ENCODE data around the gene BACE2. TPM values are rescaled to one million over a fixed set of nuclear protein-coding genes. Genes with fewer than 3 reads are reported as not detected.

BACE2 gene
- total and polyA plus RNA-seq, 7 donors = 5.3 to 16.0 (median 7.2) TPM

DNA sequence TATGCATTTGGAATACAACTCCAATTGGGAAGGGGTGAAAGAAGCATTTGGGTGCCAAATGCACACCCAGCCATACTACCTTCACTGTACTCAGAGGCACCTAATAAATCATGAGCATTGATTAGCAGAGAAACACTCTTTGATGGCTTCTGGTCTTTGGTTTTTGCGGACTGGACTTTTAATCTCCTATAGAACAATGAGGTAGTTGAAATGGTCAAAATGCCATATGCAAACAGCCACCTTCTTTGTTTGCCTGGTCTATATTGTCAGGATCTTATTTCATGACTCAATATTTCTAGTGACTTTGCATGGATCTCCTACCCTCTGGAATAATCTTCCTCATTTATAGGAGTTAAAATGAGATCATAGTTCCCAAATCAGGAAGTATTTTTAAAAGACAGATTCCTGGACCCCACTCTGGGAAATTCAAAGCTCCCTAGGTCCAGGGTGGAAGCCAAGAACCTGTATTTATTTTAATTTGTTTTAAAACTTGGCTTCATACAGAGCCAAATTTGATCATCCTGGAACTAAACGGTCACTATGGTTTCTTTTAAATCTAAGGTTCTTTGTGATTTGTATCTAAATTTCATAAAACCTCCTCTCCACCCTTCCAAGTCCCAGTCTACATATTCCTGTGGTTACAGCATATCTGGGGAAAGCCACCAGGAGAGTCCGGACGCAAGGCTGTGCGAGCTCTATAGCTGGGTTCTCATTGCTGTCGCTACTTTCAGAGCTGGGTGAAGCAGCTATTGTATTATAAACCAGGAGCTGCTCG is 157.4 kb downstream of the BACE2 start:
- peaks cover 0 to 6% (median 0%) of the 10 kb centered on the region in 3 donors for H3K27me3 ChIP-seq (ENCODE audit: insufficient read depth in 3 of 3, low read length in 2 of 3)
- no peak overlapping the region for H3K27ac ChIP-seq
- 74 to 82% (median 74%) methylated on average over 7 of the region's 7 CpGs for whole genome bisulfite sequencing, 3 donors
- ATAC-seq (no peak), DNase-seq (no peak)
- TF ChIP-seq, protein P1, sequence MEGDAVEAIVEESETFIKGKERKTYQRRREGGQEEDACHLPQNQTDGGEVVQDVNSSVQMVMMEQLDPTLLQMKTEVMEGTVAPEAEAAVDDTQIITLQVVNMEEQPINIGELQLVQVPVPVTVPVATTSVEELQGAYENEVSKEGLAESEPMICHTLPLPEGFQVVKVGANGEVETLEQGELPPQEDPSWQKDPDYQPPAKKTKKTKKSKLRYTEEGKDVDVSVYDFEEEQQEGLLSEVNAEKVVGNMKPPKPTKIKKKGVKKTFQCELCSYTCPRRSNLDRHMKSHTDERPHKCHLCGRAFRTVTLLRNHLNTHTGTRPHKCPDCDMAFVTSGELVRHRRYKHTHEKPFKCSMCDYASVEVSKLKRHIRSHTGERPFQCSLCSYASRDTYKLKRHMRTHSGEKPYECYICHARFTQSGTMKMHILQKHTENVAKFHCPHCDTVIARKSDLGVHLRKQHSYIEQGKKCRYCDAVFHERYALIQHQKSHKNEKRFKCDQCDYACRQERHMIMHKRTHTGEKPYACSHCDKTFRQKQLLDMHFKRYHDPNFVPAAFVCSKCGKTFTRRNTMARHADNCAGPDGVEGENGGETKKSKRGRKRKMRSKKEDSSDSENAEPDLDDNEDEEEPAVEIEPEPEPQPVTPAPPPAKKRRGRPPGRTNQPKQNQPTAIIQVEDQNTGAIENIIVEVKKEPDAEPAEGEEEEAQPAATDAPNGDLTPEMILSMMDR (IDR thresholded peaks at IDR 0.05) = no peak
- intact Hi-C loops (cut with DNase I) = no loop called here
- H3K9me3 ChIP-seq = no peaks in the 10 kb centered on the region
- no peak overlapping the region for H3K4me3 ChIP-seq
- no peaks in the 10 kb centered on the region for H3K36me3 ChIP-seq (ENCODE audit: insufficient read depth in 1 of 2, low read depth in 1 of 2)
- H3K4me1 ChIP-seq = no peaks in the 10 kb centered on the region

DNA sequence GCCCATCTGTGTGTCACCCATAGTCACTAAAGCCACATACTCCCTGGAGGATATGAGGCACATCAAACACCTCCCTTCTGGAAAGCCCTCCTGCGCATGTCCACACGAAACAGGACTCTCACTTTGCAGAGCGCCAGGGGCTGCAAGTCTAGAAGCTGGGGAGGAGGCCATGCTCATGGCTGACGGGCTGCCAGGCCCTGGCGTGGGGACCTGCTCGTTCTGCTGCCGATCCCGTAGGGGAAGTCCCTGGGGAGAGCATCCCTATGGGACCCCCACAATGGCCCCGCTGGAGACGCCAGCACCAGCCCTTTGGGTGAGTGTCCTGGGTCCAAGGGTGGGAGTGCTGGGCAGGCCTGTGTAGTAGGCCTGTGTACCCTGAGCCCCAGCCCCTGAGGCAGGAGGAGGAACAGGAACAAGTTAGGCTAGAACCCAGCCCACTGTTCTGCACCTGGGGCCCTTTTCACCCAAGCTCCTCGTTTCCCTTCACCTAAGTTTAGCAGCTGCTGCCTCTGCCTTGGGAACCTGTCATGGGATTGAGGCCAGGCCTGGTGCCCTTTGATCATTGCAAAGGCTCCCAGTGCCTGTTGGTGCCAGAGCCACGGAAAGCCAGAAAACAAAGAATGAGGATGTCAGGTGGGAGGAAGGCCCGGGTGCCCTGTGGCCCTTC is 158.6 kb downstream of the BACE2 start:
- H3K9me3 ChIP-seq = no peaks in the 10 kb centered on the region
- no peaks in the 10 kb centered on the region for H3K4me1 ChIP-seq
- ATAC-seq = no peak
- WGBS, 3 donors = 80 to 85% (median 80%) methylated on average over 13 of the region's 13 CpGs
- no peak overlapping the region for H3K4me3 ChIP-seq
- H3K36me3 ChIP-seq (ENCODE audit: insufficient read depth in 1 of 2, low read depth in 1 of 2) = no peaks in the 10 kb centered on the region
- DNase-seq = no peak
- H3K27ac ChIP-seq = no peak overlapping the region
- intact Hi-C loops (cut with DNase I) = no loop called here
- H3K27me3 ChIP-seq (ENCODE audit: insufficient read depth in 3 of 3, low read length in 2 of 3) = peaks cover 0 to 4% (median 0%) of the 10 kb centered on the region in 3 donors
- TF ChIP-seq, protein P1 (IDR thresholded peaks at IDR 0.05) = no peak

DNA sequence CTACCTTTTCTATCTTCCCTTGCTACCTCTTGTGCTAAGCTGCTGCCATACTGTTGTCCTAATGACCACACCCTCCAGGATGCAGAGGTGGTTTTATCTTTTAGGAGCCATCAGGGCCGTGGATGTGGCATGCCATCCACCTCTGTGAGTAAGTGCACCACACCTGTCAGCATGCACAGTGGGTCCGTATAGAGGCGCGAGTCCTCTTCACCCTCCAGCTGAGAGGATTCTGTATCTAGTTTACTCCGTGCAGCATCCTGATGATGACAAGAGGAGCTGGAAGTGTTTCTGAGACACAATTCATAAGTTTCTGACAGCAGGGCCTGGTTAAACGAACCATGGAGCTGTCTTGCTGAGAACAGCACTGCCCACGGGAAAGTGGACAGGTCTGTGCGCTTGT is 159.8 kb downstream of the BACE2 start:
- WGBS, 3 donors = 79 to 84% (median 80%) methylated on average over 8 of the region's 8 CpGs
- ATAC-seq = no peak
- Histone ChIP-seq H3K27me3 (ENCODE audit: insufficient read depth in 3 of 3, low read length in 2 of 3) (no peaks in the 10 kb centered on the region), H3K9me3 (peaks cover 5% of the 10 kb centered on the region), H3K4me3 (no peak overlapping the region), H3K36me3 (ENCODE audit: insufficient read depth in 1 of 2, low read depth in 1 of 2) (no peaks in the 10 kb centered on the region), H3K27ac (no peak overlapping the region), H3K4me1 (no peaks in the 10 kb centered on the region)
- DNase-seq = no peak
- TF ChIP-seq, protein P1 (IDR thresholded peaks at IDR 0.05) = no peak
- intact Hi-C loops (cut with DNase I) = no loop called here

DNA sequence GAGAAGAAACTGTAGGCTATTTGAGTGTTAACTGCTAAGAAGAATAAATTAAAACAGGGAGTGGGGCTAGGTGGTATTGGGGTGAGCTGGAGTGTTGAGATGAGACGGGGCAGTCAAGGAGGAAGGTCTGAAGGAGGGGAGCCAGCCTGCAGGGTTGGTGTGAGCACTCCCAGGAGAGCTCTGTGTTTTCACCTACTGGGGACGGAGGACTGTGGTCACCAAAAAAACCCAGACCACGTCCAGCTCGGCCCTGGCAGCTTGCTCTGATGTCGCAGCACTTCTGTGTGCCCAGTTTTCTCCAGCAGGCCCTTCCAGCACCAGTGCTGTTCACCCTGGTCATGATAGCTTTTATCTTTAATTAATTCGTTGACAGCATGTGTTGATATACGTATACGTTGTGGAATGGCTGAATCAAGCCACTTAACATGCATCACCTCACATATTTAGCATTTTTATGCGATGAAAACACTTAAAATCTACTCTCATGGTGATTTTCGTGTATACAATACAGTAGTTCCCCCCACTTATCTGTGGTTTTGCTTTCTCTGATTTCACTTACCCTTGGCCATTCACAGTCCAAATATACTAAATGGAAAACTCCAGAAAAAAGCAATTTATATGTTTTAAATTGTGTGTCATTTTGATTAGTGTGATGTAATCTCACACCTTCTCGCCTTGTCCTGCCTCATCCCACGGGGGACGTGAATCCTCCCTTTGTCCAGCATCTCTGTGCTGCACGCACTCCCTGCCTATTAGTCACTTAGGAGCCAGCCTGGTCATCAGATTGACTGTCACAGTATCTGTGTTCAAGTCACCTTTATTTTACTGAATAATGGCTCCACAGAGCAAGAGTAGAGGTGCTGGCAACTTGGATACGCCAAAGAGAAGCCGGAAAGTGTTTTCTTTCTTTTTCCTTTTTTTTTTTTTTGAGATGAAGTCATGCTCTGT is 161.0 kb downstream of the BACE2 start:
- no peak for ATAC-seq
- 66 to 71% (median 68%) methylated on average over 16 of the region's 16 CpGs for WGBS, 3 donors
- H3K27ac ChIP-seq = no peak overlapping the region
- H3K4me3 ChIP-seq = no peak overlapping the region
- TF ChIP-seq, protein P1 (IDR thresholded peaks at IDR 0.05) = no peak
- no peak for DNase-seq
- intact Hi-C loops (cut with DNase I) = no loop called here
- no peaks in the 10 kb centered on the region for H3K27me3 ChIP-seq (ENCODE audit: insufficient read depth in 3 of 3, low read length in 2 of 3)
- peaks cover 7% of the 10 kb centered on the region for H3K9me3 ChIP-seq
- H3K4me1 ChIP-seq = no peaks in the 10 kb centered on the region
- H3K36me3 ChIP-seq (ENCODE audit: insufficient read depth in 1 of 2, low read depth in 1 of 2) = no peaks in the 10 kb centered on the region

Other genes with a start within 250 kb of the BACE2 start
- under 1 TPM in 1 of 4 donors, not detected in 3; 0.26 TPM for gene FAM3B, start 148.6 kb downstream of the BACE2 start, total RNA-seq
- gene FAM3B, start 148.6 kb downstream of the BACE2 start, polyA plus RNA-seq = under 1 TPM; 0.10 to 0.21 (median 0.18) TPM
- gene MX2, start 193.9 kb downstream of the BACE2 start, total RNA-seq = 1 to 10 TPM; 2.7 to 3.6 (median 3.2) TPM
- 1 to 10 TPM; 1.2 to 1.9 (median 1.3) TPM for gene MX2, start 193.9 kb downstream of the BACE2 start, polyA plus RNA-seq

Data from psoas muscle (tissue), 8 donors.